NCI-H460 (cell line): ENCODE results near the gene DDX19B. TPM values are rescaled to one million over a fixed set of nuclear protein-coding genes. Genes with fewer than 3 reads are reported as not detected.

ENCODE experiments used
- small RNA-seq, 2 experiments: library from RNA; depleted of rRNA; stranded (forward); fragments of <200 nt; gene quantifications; one replicate each; pipeline ENCODE3, GENCODE V24; 2014
- total RNA-seq: library from RNA; depleted of rRNA; stranded (reverse); fragments of >200 nt; shearing (Covaris generic); gene quantifications from 2 replicates; pipeline ENCODE4 v1.2.3, GENCODE V29; 2014; rRNA removed

Gene DDX19B
- total RNA-seq, 1 experiment from 2014 or later: 41.2 TPM

Small RNAs within 50 kb of the gene (small RNA-seq; reads per million reads assigned to genes)
- gene RN7SL279P: 0 reads per million in 2 experiments

Other genes starting within 250 kb of the DDX19B start
- 6.2 and 8.1 TPM in 2 replicates for gene PDPR, start 184.9 kb upstream of the DDX19B start, total RNA-seq
- 0.30 TPM in 1 of 2 replicates, not detected in the other for gene CLEC18C, start 125.4 kb upstream of the DDX19B start, total RNA-seq
- gene EXOSC6, start 47.2 kb upstream of the DDX19B start, total RNA-seq: 20.9 and 21.1 TPM in 2 replicates
- gene AARS1, start 9.7 kb upstream of the DDX19B start, total RNA-seq: 130 and 168 TPM in 2 replicates
- 25.5 and 28.8 TPM in 2 replicates for gene DDX19A, start 47.7 kb downstream of the DDX19B start, total RNA-seq
- 10.6 and 11.6 TPM in 2 replicates for gene ST3GAL2, start 139.9 kb downstream of the DDX19B start, total RNA-seq
- gene FCSK, start 155.4 kb downstream of the DDX19B start, total RNA-seq: 6.0 and 9.2 TPM in 2 replicates
- gene COG4, start 224.4 kb downstream of the DDX19B start, total RNA-seq: 23.4 and 24.3 TPM in 2 replicates
- 159 and 190 TPM in 2 replicates for gene SF3B3, start 224.6 kb downstream of the DDX19B start, total RNA-seq